Breast epithelium (tissue), 3 donors: ENCODE measurements around the gene NEDD4.

Experiments used
- CTCF ChIP-seq, 3 donors: fragments of 450-650 bp; IDR thresholded peaks; one replicate each; pipeline ENCODE4 v1.5.1; 2016 to 2017; ENCODE audit warnings: antibody characterized with exemption in 3 of 3, mild to moderate bottlenecking in 3 of 3, moderate library complexity in 3 of 3
- POLR2AphosphoS5 ChIP-seq, 3 donors: sonication (generic); formaldehyde crosslinking; IDR thresholded peaks; one replicate each; pipeline ENCODE4 v1.6.1; 2017; ENCODE audit warnings: antibody characterized with exemption in 3 of 3

- TF ChIP-seq CTCF (IDR thresholded peaks at IDR 0.05) (no peak), POLR2AphosphoS5 (IDR thresholded peaks at IDR 0.05) (no peak)
Observed at GRCh38 chr15:55928955-55929354, 64.5 kb downstream of the NEDD4 start.
